GM12801 (cell line): Measurements from ENCODE around the gene SRCIN1.

Experiments
- TF ChIP-seq, protein P1 (sequence below): IDR thresholded peaks from one replicate; pipeline ENCODE4 v1.5.1; 2011; ENCODE audit warnings: control low read depth; ENCODE audit not compliant: insufficient read length; ENCODE audit errors: extremely low read depth

The SRCIN1 gene

DNA sequence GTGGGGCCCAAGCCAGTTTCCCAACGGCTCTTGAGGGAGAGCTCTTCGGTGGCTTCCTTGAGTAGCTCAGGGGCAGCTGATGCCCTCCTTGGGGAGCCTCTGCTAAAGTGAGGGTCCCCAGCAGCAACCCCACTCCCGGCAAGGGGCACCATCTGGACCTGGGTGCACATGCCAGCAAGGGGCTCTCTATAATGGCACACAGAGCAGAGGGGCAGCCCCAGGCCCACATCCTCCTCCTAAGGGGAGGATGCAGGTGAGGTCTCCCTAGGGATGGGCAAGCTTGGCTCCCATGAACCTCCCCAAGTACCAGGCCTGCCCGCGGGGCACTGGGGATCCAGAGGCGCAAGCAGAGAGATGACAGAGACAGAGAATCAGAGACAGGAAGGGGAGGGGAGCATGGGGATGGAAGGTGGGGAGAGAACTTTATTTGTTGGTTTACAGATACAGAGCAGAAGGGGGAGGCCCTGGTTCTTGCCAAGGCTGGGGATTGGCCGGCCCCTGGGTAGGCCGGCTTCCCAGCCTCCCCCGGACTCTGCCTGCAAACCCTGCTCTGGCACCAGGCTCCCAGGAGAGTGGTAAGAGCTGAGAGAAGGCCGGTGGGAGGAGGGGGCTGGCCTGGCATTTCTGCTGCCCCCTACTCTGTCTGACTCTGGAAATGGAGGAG is 61.4 kb downstream of the SRCIN1 start:
- TF ChIP-seq, protein P1, sequence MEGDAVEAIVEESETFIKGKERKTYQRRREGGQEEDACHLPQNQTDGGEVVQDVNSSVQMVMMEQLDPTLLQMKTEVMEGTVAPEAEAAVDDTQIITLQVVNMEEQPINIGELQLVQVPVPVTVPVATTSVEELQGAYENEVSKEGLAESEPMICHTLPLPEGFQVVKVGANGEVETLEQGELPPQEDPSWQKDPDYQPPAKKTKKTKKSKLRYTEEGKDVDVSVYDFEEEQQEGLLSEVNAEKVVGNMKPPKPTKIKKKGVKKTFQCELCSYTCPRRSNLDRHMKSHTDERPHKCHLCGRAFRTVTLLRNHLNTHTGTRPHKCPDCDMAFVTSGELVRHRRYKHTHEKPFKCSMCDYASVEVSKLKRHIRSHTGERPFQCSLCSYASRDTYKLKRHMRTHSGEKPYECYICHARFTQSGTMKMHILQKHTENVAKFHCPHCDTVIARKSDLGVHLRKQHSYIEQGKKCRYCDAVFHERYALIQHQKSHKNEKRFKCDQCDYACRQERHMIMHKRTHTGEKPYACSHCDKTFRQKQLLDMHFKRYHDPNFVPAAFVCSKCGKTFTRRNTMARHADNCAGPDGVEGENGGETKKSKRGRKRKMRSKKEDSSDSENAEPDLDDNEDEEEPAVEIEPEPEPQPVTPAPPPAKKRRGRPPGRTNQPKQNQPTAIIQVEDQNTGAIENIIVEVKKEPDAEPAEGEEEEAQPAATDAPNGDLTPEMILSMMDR: no peak

DNA sequence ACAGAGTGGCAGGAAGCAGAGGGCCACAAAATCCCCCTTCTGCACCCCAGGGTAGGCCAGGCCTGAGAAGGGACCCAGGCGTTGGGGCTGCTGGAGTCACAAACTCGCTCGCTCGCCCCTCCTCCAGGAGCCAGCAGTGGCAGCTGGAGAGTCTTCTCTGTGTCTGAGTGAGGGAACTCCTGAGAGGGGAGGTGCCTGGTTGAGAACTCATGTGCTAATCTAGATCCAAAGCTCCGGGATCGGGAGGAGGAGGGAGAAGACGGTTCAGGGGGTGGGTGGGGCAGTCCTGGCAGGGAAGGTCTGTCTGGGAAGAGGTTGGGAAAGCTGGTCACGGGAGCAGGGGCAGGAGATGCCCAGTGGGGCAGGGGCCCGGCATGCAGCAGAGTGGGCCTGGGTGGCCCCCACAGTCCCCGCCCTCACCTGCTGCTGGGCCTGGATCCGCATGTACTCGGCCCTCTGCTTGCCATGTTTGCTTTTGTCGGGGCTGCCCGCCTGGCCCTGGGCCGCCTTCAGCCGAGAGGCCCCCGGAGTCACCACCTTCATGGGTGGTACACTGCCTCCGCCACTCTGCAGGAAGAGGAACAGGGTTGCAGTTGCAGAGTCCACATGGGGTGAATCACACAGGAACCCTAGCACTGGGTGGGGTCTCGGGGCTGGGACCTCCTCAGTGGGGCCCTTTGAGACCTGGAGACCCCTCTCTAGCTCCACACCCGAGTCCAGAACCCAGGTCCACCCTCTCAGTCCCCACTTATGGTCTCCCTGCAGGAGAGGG is 62.2 kb downstream of the SRCIN1 start:
- TF ChIP-seq, protein P1: no peak

DNA sequence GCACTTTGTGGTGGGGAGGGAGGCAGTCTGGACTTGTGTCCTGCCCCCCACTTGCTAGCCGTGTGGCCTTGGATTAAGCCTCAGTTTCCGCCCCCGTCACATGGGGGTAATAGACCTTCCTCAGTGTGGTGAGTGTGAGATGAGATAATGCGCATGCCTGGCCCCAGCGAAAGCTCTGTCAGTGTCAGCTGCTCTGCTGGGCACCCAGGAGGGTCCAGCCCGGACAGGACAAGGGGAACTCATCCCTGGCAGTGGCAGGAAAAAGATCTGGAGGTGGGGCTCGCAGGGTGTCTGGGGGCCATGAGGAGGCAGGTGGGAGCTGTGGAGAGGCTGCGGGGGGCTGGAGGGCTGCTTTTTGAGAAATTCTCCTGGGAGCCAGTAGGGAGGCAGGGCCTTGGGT is 63.5 kb downstream of the SRCIN1 start:
- TF ChIP-seq, protein P1: no peak

- TF ChIP-seq, protein P1: no peak
Measured at GRCh38 chr17:38541281-38541680, 64.5 kb downstream of the SRCIN1 start.

DNA sequence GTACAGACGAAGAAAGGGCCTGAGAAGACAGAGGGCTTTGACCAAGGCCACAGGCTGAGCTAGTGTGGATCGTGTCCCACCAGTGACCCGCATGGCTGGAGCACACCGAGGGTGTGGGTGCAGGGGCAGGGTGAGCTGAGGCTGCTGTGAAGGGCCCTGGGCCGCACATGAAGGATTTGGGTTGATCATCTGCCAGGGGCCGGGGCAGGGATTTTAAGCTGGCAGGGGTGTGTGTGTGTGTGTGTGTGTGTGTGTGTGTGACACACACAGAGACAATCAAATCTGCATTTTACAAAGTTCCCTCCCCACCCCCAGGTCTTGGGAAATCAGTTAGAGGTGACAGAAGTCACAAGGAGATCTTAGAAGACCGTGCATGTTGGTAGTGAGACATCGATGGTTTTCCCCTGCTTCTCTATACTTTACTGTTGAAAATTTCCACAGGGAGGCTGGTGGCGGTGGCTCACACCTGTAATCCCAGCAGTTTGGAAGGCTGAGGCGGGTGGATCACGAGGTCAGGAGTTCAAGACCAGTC is 65.2 kb downstream of the SRCIN1 start:
- TF ChIP-seq, protein P1: no peak

DNA sequence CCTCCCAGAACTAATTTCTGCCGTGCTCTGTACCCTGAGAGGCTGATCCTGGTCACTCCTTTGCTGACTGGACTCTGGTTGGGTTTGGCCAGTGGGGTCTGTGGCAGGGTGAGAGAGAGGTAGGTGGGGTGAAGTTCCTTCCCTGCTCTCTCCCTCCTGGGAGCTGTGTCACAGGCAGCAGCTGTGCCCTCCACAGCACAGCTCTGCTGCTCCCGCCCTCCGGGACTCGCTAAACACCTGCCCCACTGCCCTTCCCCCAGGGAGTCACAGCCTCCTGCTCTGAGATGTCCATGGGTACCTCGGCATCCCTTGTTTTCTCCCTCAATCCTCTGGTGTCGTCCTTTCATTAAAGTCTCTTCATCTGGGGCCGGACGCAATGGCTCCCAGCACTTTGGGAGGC is 66.4 kb downstream of the SRCIN1 start:
- TF ChIP-seq, protein P1: no peak

GRCh38 chr17:38538906-38539305 is 66.8 kb downstream of the SRCIN1 start:
- TF ChIP-seq, protein P1: no peak
